IMR-90 (cell line): ENCODE data around the gene ABCC4. TPM values are rescaled to one million over a fixed set of nuclear protein-coding genes. Genes with fewer than 3 reads are reported as not detected.

Source experiments
- ATAC-seq: fragments of 200-7000 bp; cut with Tn5 transposase; 2 replicates; pipeline ENCODE4 v1.9.1; 2020; ENCODE audit warnings: low read depth, mild to moderate bottlenecking, moderate library complexity
- BruUV-seq: library from RNA; stranded (reverse); fragments of 400-500 nt; replicated peaks from 2 replicates; lab custom pipeline; 2021; lab: Mats Ljungman, UMichigan
- CTCF ChIA-PET: fragments of 300-600 bp; formaldehyde crosslinking; extraction: SDS; loops from one replicate; lab custom pipeline; 2021; ENCODE audit warnings: antibody characterized with exemption; lab: Yijun Ruan, JAX
- POLR2A ChIA-PET: fragments of 300-600 bp; sonication (Branson Sonifier 250); formaldehyde crosslinking; loops from one replicate; lab custom pipeline; 2022; ENCODE audit warnings: antibody characterized with exemption; ENCODE audit not compliant: unreplicated experiment; lab: Charles Lee
- DNase-seq: peaks from one replicate; pipeline ENCODE4 v3.0.0; 2013
- H2AFZ ChIP-seq: replicated peaks from 2 replicates; pipeline ENCODE3; 2013; ENCODE audit warnings: low read length, mild to moderate bottlenecking; ENCODE audit not compliant: poor library complexity
- H2AK5ac ChIP-seq: 2 replicates; pipeline ENCODE4 v1.6.1; 2013; ENCODE audit warnings: low read depth, low read length, inconsistent platforms
- H2AK9ac ChIP-seq: replicated peaks from 2 replicates; pipeline ENCODE3; 2013; ENCODE audit warnings: mild to moderate bottlenecking, low read depth, low read length, moderate library complexity; ENCODE audit not compliant: poor library complexity
- H2BK120ac ChIP-seq: 2 replicates; pipeline ENCODE4 v1.6.1; 2013; ENCODE audit warnings: low read depth, low read length, inconsistent platforms
- H2BK15ac ChIP-seq: 3 replicates; pipeline ENCODE4 v1.6.1; 2013; ENCODE audit warnings: low read depth, low read length, inconsistent platforms
- H2BK20ac ChIP-seq: 2 replicates; pipeline ENCODE4 v1.6.1; 2013; ENCODE audit warnings: low read depth, mild to moderate bottlenecking, inconsistent platforms, low read length, moderate library complexity
- H2BK5ac ChIP-seq: 2 replicates; pipeline ENCODE4 v1.6.1; 2013; ENCODE audit warnings: mild to moderate bottlenecking, low read depth, low read length, inconsistent platforms; ENCODE audit not compliant: poor library complexity, severe bottlenecking
- H3K14ac ChIP-seq: replicated peaks from 2 replicates; pipeline ENCODE4 v1.6.1; 2013; ENCODE audit warnings: low read depth, low read length, inconsistent platforms
- H3K18ac ChIP-seq: 2 replicates; pipeline ENCODE4 v1.6.1; 2013; ENCODE audit warnings: low read depth, low read length, control low read depth
- H3K23ac ChIP-seq: 2 replicates; pipeline ENCODE4 v1.6.1; 2013; ENCODE audit warnings: low read depth, low read length, inconsistent platforms
- H3K27ac ChIP-seq: 2 replicates; pipeline ENCODE4 v1.5.1; 2013; ENCODE audit warnings: mild to moderate bottlenecking, control low read depth, low read length; ENCODE audit not compliant: insufficient read depth
- H3K27me3 ChIP-seq: 2 replicates; pipeline ENCODE4 v1.6.1; 2013; ENCODE audit warnings: low read length; ENCODE audit not compliant: control insufficient read depth, insufficient read depth
- H3K36me3 ChIP-seq: 2 replicates; pipeline ENCODE4 v1.6.1; 2013; ENCODE audit warnings: low read length, mixed read lengths; ENCODE audit not compliant: control insufficient read depth, insufficient read depth
- H3K4ac ChIP-seq: 2 replicates; pipeline ENCODE4 v1.6.1; 2013; ENCODE audit warnings: low read depth, low read length, inconsistent platforms
- H3K4me1 ChIP-seq: 2 replicates; pipeline ENCODE4 v1.6.1; 2013; ENCODE audit warnings: low read length, mixed read lengths; ENCODE audit not compliant: control insufficient read depth, insufficient read depth
- H3K4me2 ChIP-seq: 2 replicates; pipeline ENCODE4 v1.6.1; 2013; ENCODE audit warnings: low read depth, mild to moderate bottlenecking, control low read depth, low read length, moderate library complexity
- H3K4me3 ChIP-seq: 2 replicates; pipeline ENCODE4 v1.5.1; 2013; ENCODE audit warnings: low read depth, mild to moderate bottlenecking, control low read depth, low read length, moderate library complexity; ENCODE audit not compliant: insufficient read depth
- H3K56ac ChIP-seq: 2 replicates; pipeline ENCODE4 v1.6.1; 2013; ENCODE audit warnings: low read length, inconsistent platforms; ENCODE audit not compliant: insufficient read depth; ENCODE audit errors: extremely low read depth
- H3K79me1 ChIP-seq, 2 experiments: 2 replicates each; pipeline ENCODE4 v1.6.1; 2013; ENCODE audit warnings: low read length in 2 of 2, inconsistent platforms in 1 of 2, low read depth in 1 of 2
- H3K9ac ChIP-seq: 2 replicates; pipeline ENCODE4 v1.6.1; 2013; ENCODE audit warnings: low read depth, low read length, control low read depth
- H3K9me1 ChIP-seq: 2 replicates; pipeline ENCODE4 v1.6.1; 2013; ENCODE audit warnings: low read length, inconsistent platforms; ENCODE audit not compliant: insufficient read depth
- H3K9me3 ChIP-seq: 2 replicates; pipeline ENCODE4 v1.6.1; 2013; ENCODE audit warnings: low read length; ENCODE audit not compliant: control insufficient read depth, insufficient read depth
- H4K20me1 ChIP-seq: 2 replicates; pipeline ENCODE4 v1.6.1; 2013; ENCODE audit warnings: low read length, inconsistent platforms; ENCODE audit not compliant: insufficient read depth
- H4K5ac ChIP-seq: 2 replicates; pipeline ENCODE4 v1.6.1; 2013; ENCODE audit warnings: mild to moderate bottlenecking, low read depth, low read length, control low read depth
- H4K8ac ChIP-seq, 2 experiments: 2 replicates each; pipeline ENCODE4 v1.6.1; 2013; ENCODE audit warnings: low read depth in 2 of 2, low read length in 2 of 2, control low read depth in 1 of 2, inconsistent platforms in 1 of 2
- H4K91ac ChIP-seq: 2 replicates; pipeline ENCODE4 v1.6.1; 2013; ENCODE audit warnings: low read depth, low read length, inconsistent platforms; ENCODE audit not compliant: insufficient read depth
- BHLHE40 ChIP-seq: fragments of 150-350 bp; IDR thresholded peaks from 2 replicates; pipeline ENCODE4 v1.6.1; 2016; ENCODE audit warnings: mild to moderate bottlenecking, low read depth, low read length
- CHD1 ChIP-seq: IDR thresholded peaks from 2 replicates; pipeline ENCODE4 v1.6.1; 2012; ENCODE audit warnings: low read depth, low read length, improper control_type of control experiment
- FOS ChIP-seq: fragments of 150-350 bp; IDR thresholded peaks from 2 replicates; pipeline ENCODE4 v1.6.1; 2016; ENCODE audit warnings: low read depth, low read length
- MAFK ChIP-seq: IDR thresholded peaks from 2 replicates; pipeline ENCODE4 v1.6.1; 2012; ENCODE audit warnings: low read depth, low read length, improper control_type of control experiment
- MAZ ChIP-seq: IDR thresholded peaks from 2 replicates; pipeline ENCODE4 v1.6.1; 2012; ENCODE audit warnings: low read depth, mild to moderate bottlenecking, low read length, improper control_type of control experiment, moderate library complexity, borderline replicate concordance
- MXI1 ChIP-seq: IDR thresholded peaks from 2 replicates; pipeline ENCODE4 v1.6.1; 2012; ENCODE audit warnings: low read depth, mild to moderate bottlenecking, low read length, moderate library complexity, borderline replicate concordance
- NFE2L2 ChIP-seq: fragments of 150-350 bp; IDR thresholded peaks from 2 replicates; pipeline ENCODE4 v1.6.1; 2016; ENCODE audit warnings: low read depth, mild to moderate bottlenecking, low read length
- POLR2A ChIP-seq: IDR thresholded peaks from 2 replicates; pipeline ENCODE4 v1.6.1; 2012; ENCODE audit warnings: mild to moderate bottlenecking, low read depth, low read length
- RAD21 ChIP-seq: IDR thresholded peaks from 2 replicates; pipeline ENCODE4 v1.6.1; 2012; ENCODE audit warnings: low read length, improper control_type of control experiment
- RCOR1 ChIP-seq: IDR thresholded peaks from 2 replicates; pipeline ENCODE4 v1.6.1; 2012; ENCODE audit warnings: mild to moderate bottlenecking, low read length, improper control_type of control experiment; ENCODE audit not compliant: insufficient replicate concordance
- RFX5 ChIP-seq: IDR thresholded peaks from 2 replicates; pipeline ENCODE4 v1.8.0; 2012; ENCODE audit warnings: low read depth, mild to moderate bottlenecking, low read length, moderate library complexity
- SMC3 ChIP-seq: fragments of 150-350 bp; IDR thresholded peaks from 2 replicates; pipeline ENCODE4 v1.6.1; 2016; ENCODE audit warnings: low read depth, mild to moderate bottlenecking, antibody characterized with exemption, low read length, moderate library complexity
- WGBS, 2 experiments: methylation state at CpG; one replicate each; pipeline versions ENCODE4 v1.1.5 to v1.1.7; 2013; ENCODE audit warnings: missing lambda C conversion rate in 2 of 2; ENCODE audit not compliant: insufficient read length in 1 of 2; ENCODE audit errors: extremely low coverage in 2 of 2; 5-methylcytosine and 5-hydroxymethylcytosine counted together
- dilution Hi-C: fragments of 300-500 bp; cut with HindIII; formaldehyde crosslinking; loops from one replicate; pipeline ENCODE4 v1.14.3; 2018; ENCODE audit warnings: low sequenced_read_pairs; ENCODE audit not compliant: unreplicated experiment
- in situ Hi-C: fragments of 300-500 bp; cut with MboI; formaldehyde crosslinking; loops from 3 replicates; pipeline ENCODE4 v1.14.3; 2019; ENCODE audit warnings: low sequenced_read_pairs, inconsistent platforms, mixed read lengths
- intact Hi-C: fragments of 100-400 bp; cut with micrococcal nuclease; formaldehyde crosslinking; loops from 2 replicates; pipeline ENCODE4 v1.10.0; 2022
- polyA plus RNA-seq, 3 experiments: library from polyadenylated mRNA; depleted of rRNA; stranded (reverse); fragments of >200 nt; gene quantifications; 2 replicates each; pipeline ENCODE4 v1.2.3, GENCODE V29; 2012; ENCODE audit warnings: low replicate concordance in 1 of 3
- total RNA-seq: library from RNA; depleted of rRNA; stranded (reverse); fragments of >200 nt; gene quantifications from 2 replicates; pipeline ENCODE4 v1.2.3, GENCODE V29; 2012
- TF ChIP-seq, protein P1 (sequence below): fragments of 150-350 bp; IDR thresholded peaks from 2 replicates; pipeline ENCODE4 v1.6.1; 2017; ENCODE audit warnings: mild to moderate bottlenecking, antibody characterized with exemption, low read length, low read depth
- TF ChIP-seq, protein P2 (sequence below): fragments of 150-350 bp; IDR thresholded peaks from 2 replicates; pipeline ENCODE4 v1.6.1; 2016; ENCODE audit warnings: low read depth, mild to moderate bottlenecking, low read length, moderate library complexity, borderline replicate concordance
- TF ChIP-seq, protein P3 (sequence below): conservative IDR thresholded peaks from 2 replicates; pipeline ENCODE4 v1.5.1; 2012; ENCODE audit warnings: mild to moderate bottlenecking, low read depth, low read length, improper control_type of control experiment

Gene ABCC4
- total and polyA plus RNA-seq, 2 of the 4 experiments (the other 2 are of a cell fraction) = 16.6 to 41.4 TPM

DNA sequence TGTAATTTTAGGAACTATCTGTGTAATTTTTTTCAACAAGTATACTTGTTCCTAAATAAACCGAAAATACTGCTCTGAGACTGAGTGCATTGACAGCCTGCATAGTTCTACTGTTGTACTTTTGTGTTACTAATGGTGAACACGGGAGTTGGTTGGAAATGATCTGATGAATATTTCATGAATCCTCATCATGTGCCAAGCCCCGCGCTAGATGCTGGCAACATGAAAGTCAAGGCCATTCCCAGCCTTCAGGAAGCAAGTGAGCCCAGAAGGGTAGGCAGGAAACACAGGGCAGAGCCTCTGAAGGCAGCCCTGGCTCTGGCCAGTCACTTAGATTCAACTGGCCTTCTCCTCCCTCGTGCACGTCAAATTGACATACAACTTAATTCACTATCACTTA lies 106.1 kb downstream of the ABCC4 start:
- Histone ChIP-seq H3K27ac (peak overlapping the region; percentile 51; the same call in 1 of the 2 replicates), H2AFZ (no peak overlapping the region), H3K4me1 (peaks cover 27% of the 10 kb centered on the region; the same call in 1 of the 2 replicates), H3K9ac (peak overlapping the region; percentile 1; the same call in 1 of the 2 replicates), H3K27me3 (no peaks in the 10 kb centered on the region), H2AK5ac (peak overlapping the region; percentile 12; the same call in 1 of the 2 replicates), H2BK20ac (peak overlapping the region; percentile 77; the same call in 1 of the 2 replicates), H2BK120ac (peak overlapping the region; percentile 66), H3K9me1 (peaks cover 15% of the 10 kb centered on the region), H4K8ac (peak overlapping the region in 1 of 2 experiments; percentile 64; a peak in 2 of 4 replicates), H3K9me3 (no peaks in the 10 kb centered on the region), H2AK9ac (no peak overlapping the region), H3K4me2 (no peak overlapping the region; the same call in 1 of the 2 replicates), H2BK5ac (peak overlapping the region; percentile 57), H4K5ac (peak overlapping the region; percentile 0; the same call in 1 of the 2 replicates), H3K4ac (peak overlapping the region; percentile 86), H3K18ac (peak overlapping the region; percentile 25; the same call in 1 of the 2 replicates), H4K20me1 (0 out of 2 replicates have a peak, but pooled peaks cover 3% of the 10 kb centered on the region), H3K23ac (peak overlapping the region; percentile 83), H3K56ac (peak overlapping the region; percentile 50; the same call in 1 of the 2 replicates), H3K14ac (peak overlapping the region; percentile 74), H3K79me1 (peaks cover 8 to 66% of the 10 kb centered on the region in 2 experiments; a peak in 3 of 4 replicates), H4K91ac (peak overlapping the region; percentile 43; the same call in 1 of the 2 replicates), H3K36me3 (peaks cover 37% of the 10 kb centered on the region), H2BK15ac (no peak overlapping the region), H3K4me3 (no peak overlapping the region)
- peak; percentile 27 for ATAC-seq
- DNase-seq = no peak
- CTCF ChIA-PET = interaction anchor here (1.0 kb wide), 1 partner anchor 185 kb away, joined by 3 read pairs; no protein-coding TSS in a partner anchor
- intact Hi-C loops = no loop called here
- dilution Hi-C loops = no loop called here
- no TSS peak for BruUV-seq
- POLR2A ChIA-PET = no interaction called here
- in situ Hi-C loops = loop anchor here (10.0 kb wide), 1 partner anchor 180 kb away; no protein-coding TSS in a partner anchor
- no CpG with 5 or more reads among the region's 6 CpGs for WGBS, 2 experiments
- TF ChIP-seq RCOR1 (no peak), BHLHE40 (no peak), POLR2A (no peak), SMC3 (no peak), RFX5 (no peak), MXI1 (no peak), MAZ (no peak), RAD21 (no peak), NFE2L2 (no peak), FOS (no peak), CHD1 (no peak), MAFK (no peak)
- TF ChIP-seq, protein P1, sequence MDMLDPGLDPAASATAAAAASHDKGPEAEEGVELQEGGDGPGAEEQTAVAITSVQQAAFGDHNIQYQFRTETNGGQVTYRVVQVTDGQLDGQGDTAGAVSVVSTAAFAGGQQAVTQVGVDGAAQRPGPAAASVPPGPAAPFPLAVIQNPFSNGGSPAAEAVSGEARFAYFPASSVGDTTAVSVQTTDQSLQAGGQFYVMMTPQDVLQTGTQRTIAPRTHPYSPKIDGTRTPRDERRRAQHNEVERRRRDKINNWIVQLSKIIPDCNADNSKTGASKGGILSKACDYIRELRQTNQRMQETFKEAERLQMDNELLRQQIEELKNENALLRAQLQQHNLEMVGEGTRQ = no peak
- TF ChIP-seq, protein P2, sequence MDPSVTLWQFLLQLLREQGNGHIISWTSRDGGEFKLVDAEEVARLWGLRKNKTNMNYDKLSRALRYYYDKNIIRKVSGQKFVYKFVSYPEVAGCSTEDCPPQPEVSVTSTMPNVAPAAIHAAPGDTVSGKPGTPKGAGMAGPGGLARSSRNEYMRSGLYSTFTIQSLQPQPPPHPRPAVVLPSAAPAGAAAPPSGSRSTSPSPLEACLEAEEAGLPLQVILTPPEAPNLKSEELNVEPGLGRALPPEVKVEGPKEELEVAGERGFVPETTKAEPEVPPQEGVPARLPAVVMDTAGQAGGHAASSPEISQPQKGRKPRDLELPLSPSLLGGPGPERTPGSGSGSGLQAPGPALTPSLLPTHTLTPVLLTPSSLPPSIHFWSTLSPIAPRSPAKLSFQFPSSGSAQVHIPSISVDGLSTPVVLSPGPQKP = no peak
- TF ChIP-seq, protein P3, sequence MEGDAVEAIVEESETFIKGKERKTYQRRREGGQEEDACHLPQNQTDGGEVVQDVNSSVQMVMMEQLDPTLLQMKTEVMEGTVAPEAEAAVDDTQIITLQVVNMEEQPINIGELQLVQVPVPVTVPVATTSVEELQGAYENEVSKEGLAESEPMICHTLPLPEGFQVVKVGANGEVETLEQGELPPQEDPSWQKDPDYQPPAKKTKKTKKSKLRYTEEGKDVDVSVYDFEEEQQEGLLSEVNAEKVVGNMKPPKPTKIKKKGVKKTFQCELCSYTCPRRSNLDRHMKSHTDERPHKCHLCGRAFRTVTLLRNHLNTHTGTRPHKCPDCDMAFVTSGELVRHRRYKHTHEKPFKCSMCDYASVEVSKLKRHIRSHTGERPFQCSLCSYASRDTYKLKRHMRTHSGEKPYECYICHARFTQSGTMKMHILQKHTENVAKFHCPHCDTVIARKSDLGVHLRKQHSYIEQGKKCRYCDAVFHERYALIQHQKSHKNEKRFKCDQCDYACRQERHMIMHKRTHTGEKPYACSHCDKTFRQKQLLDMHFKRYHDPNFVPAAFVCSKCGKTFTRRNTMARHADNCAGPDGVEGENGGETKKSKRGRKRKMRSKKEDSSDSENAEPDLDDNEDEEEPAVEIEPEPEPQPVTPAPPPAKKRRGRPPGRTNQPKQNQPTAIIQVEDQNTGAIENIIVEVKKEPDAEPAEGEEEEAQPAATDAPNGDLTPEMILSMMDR = no peak
